Mesodermal cell (in vitro differentiated cells): ENCODE results near the gene PTPRK.
"Not testable (repeated sequence)": the region's sequence is repeated elsewhere in the genome, so short reads cannot be mapped to it uniquely, and the experiment has no call there.

ENCODE experiments used
- H3K27ac ChIP-seq: 2 replicates; pipeline ENCODE4 v1.7.0; 2013; ENCODE audit warnings: mild to moderate bottlenecking, low read depth, low read length, moderate library complexity; ENCODE audit not compliant: severe bottlenecking
- H3K36me3 ChIP-seq: 2 replicates; pipeline ENCODE4 v1.7.1; 2013; ENCODE audit warnings: mild to moderate bottlenecking, low read length, moderate library complexity; ENCODE audit not compliant: control insufficient read depth, insufficient read depth
- H3K4me1 ChIP-seq: one replicate; pipeline ENCODE4 v1.7.1; 2013; ENCODE audit warnings: mild to moderate bottlenecking, low read length; ENCODE audit not compliant: insufficient read depth, control insufficient read depth, poor library complexity, severe bottlenecking
- H3K4me3 ChIP-seq: 2 replicates; pipeline ENCODE4 v1.7.0; 2013; ENCODE audit warnings: low read length, control low read depth, mild to moderate bottlenecking; ENCODE audit not compliant: insufficient read depth, poor library complexity, severe bottlenecking; ENCODE audit errors: extremely low read depth
- H3K9me3 ChIP-seq: 2 replicates; pipeline ENCODE4 v1.7.1; 2013; ENCODE audit warnings: mild to moderate bottlenecking, low read length, moderate library complexity; ENCODE audit not compliant: control insufficient read depth
- WGBS, 2 experiments: methylation state at CpG; one replicate each; pipeline ENCODE4 v1.1.5; 2013; ENCODE audit warnings: missing lambda C conversion rate in 2 of 2; ENCODE audit not compliant: insufficient coverage in 2 of 2; 5-methylcytosine and 5-hydroxymethylcytosine counted together

Gene PTPRK

GRCh38 chr6:128487746-128488145 is 32.7 kb downstream of the PTPRK start:
- no peaks in the 10 kb centered on the region for H3K9me3 ChIP-seq
- no peak overlapping the region for H3K27ac ChIP-seq
- no peak overlapping the region for H3K4me3 ChIP-seq
- WGBS, 2 experiments = 93 to 96% methylated on average over 3 of the region's 3 CpGs
- H3K4me1 ChIP-seq = peaks cover 24% of the 10 kb centered on the region
- H3K36me3 ChIP-seq = no peaks in the 10 kb centered on the region

DNA sequence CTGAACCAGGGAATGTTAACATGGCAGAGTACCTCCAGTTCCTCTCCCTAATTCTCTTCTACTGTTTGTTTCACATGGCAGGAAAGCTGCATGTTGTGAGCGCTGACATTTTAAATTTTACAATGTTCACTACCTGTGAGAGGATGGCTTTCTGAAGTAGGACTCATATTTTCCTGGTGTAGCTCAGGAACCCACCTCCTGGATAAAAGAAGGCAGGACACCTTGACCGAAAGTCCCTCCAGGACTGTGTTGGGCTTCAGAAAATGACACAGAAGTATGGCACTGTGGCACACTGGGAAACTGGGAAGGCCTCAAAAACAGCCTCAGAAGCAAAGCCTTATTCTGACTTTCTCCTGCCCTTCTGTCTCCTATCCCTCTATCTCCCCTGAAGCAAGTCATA is 33.3 kb downstream of the PTPRK start:
- H3K4me1 ChIP-seq = peaks cover 23% of the 10 kb centered on the region
- H3K4me3 ChIP-seq = no peak overlapping the region
- H3K36me3 ChIP-seq = no peaks in the 10 kb centered on the region
- WGBS, 2 experiments = 100% methylated on average over 1 of the region's 2 CpGs
- H3K27ac ChIP-seq = no peak overlapping the region
- H3K9me3 ChIP-seq = no peaks in the 10 kb centered on the region

DNA sequence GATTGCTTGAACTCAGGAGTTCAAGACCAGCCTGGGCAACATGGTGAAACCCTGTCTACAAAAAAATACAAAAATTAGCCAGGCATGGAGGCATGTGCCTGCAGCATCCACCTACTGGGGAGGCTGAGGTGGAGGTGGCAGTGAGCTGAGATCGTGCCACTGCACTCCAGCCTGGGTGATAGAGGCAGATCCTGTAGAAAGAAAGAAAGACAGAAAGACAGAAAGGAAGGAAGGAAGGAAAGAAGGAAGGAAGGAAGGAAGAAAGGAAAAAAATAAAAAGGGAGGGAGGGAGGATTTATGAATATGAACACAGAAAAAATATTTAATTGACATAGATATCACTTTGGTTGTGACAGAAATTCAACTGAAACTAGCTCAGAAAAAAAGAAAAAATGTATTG is 33.8 kb downstream of the PTPRK start:
- WGBS, 2 experiments = 80 to 100% methylated on average over 1 of the region's 1 CpG
- H3K9me3 ChIP-seq, H3K27ac ChIP-seq, H3K36me3 ChIP-seq, H3K4me3 ChIP-seq: not testable (repeated sequence)
- peaks cover 22% of the 10 kb centered on the region for H3K4me1 ChIP-seq

GRCh38 chr6:128483472-128484135 is 36.8 kb downstream of the PTPRK start:
- H3K4me1 ChIP-seq = peaks cover 5% of the 10 kb centered on the region
- H3K27ac ChIP-seq = no peak overlapping the region
- H3K9me3 ChIP-seq = no peaks in the 10 kb centered on the region
- H3K36me3 ChIP-seq = no peaks in the 10 kb centered on the region
- WGBS, 2 experiments = 89 to 94% methylated on average over 2 of the region's 5 CpGs
- no peak overlapping the region for H3K4me3 ChIP-seq

DNA sequence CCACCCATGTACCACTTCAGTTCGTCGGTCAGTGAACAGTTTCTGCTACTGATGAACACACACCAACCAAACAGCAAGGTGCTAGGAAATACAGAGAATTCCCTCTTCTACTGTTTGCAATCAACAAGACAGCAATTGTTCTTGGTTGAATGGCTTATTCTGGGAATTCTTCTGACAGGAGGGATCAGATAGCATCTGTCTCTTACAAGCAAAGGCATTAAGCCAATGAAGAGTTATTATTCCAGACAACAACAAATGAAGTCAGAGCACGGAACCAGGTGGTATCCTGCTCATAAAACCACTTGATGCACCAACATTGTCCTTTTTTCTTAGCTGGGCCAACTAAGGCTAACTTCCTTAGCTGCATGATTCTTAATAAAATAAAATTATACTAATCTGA is 37.8 kb downstream of the PTPRK start:
- Histone ChIP-seq H3K4me1 (peaks cover 5% of the 10 kb centered on the region), H3K4me3 (no peak overlapping the region), H3K36me3 (no peaks in the 10 kb centered on the region), H3K27ac (no peak overlapping the region), H3K9me3 (no peaks in the 10 kb centered on the region)
- WGBS, 2 experiments = 82% methylated on average over 3 of the region's 3 CpGs; no CpG with 5 or more reads in 1 of the 2 experiments

- Histone ChIP-seq H3K4me3 (no peak overlapping the region), H3K4me1 (peaks cover 5% of the 10 kb centered on the region), H3K9me3 (no peaks in the 10 kb centered on the region), H3K27ac (no peak overlapping the region), H3K36me3 (no peaks in the 10 kb centered on the region)
- 89 to 91% methylated on average over 4 of the region's 4 CpGs for WGBS, 2 experiments
Measured at GRCh38 chr6:128479991-128480390, 40.4 kb downstream of the PTPRK start.

DNA sequence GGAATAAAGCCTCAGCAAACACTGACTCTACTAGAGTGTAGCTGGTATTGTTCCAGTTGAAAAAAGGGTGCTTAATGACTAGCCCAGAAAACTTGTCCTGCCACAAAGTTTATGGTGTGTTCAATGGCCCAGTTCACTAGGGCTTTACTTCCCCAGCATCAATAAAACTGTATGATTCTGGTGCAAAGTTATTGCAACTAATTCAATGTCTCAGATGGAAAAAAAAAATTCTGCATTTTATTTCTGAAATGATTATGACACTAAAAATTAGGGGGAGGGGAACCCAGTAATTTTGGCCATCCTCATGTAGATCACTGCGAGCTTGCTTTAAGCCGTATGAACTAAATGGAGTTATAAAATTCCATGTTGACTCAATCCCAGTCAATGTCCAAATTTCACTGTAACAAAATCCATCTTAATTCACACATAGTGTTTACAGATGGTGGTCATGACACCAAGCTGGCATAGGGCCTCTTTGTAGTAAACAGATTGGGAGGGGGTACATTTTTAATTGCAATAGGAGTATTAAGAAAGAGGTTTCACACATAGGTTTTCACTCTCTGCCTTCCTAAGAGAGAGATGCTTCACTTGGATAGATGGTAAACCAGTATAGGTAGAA is 41.2 kb downstream of the PTPRK start:
- no peaks in the 10 kb centered on the region for H3K36me3 ChIP-seq
- WGBS, 2 experiments = no CpG with 5 or more reads among the region's 2 CpGs
- no peaks in the 10 kb centered on the region for H3K9me3 ChIP-seq
- H3K4me3 ChIP-seq = no peak overlapping the region
- H3K4me1 ChIP-seq = peaks cover 8% of the 10 kb centered on the region
- no peak overlapping the region for H3K27ac ChIP-seq

GRCh38 chr6:128478230-128479047 is 42.0 kb downstream of the PTPRK start:
- H3K9me3 ChIP-seq = no peaks in the 10 kb centered on the region
- no peak overlapping the region for H3K27ac ChIP-seq
- peaks cover 15% of the 10 kb centered on the region for H3K4me1 ChIP-seq
- no peak overlapping the region for H3K4me3 ChIP-seq
- 100% methylated on average over 1 of the region's 3 CpGs; no CpG with 5 or more reads in 1 of the 2 experiments for WGBS, 2 experiments
- H3K36me3 ChIP-seq = no peaks in the 10 kb centered on the region

DNA sequence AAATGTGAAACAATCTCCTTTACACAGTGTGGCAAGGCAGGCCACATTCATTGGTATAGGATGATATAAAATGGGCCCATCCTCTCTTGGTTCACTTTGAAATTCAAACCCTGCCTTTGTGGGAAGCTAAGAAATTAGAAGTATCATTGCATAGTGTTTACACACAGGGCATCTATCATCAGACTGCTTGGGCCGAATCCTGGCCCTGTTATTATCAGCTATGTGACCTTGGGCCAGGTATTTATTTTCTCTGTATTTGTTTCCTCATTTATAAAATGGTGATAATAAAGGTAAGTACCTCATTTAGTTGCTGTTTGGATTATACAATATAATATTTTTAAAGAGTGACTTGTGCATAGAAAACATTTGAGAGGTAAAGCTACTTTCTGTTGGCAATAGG is 45.5 kb downstream of the PTPRK start:
- WGBS, 2 experiments = no CpG with 5 or more reads among the region's 1 CpG
- no peak overlapping the region for H3K4me3 ChIP-seq
- peaks cover 10% of the 10 kb centered on the region for H3K4me1 ChIP-seq

DNA sequence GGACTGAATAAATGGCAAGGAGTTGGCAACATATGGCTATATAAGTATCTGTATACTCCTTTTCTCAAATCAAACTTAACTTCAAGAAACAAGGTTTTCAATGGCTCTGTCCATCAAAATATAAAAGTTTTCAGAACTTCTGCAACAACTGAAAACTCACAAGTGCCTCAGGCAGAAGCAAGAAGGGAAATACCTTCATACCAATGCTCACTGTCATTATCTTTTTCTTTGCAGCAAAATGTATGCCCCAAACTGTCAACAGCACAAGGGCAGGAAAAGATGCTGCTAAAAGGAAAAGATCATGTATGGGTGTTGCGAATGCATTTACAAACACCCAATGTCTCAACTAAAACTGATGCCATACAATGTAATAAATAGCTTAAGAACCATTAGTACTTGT is 45.9 kb downstream of the PTPRK start:
- H3K4me1 ChIP-seq = peaks cover 10% of the 10 kb centered on the region
- H3K27ac ChIP-seq = no peak overlapping the region
- no peaks in the 10 kb centered on the region for H3K9me3 ChIP-seq
- no CpG with 5 or more reads among the region's 1 CpG for WGBS, 2 experiments
- no peaks in the 10 kb centered on the region for H3K36me3 ChIP-seq
- no peak overlapping the region for H3K4me3 ChIP-seq

More for the DNA sequence above, 45.5 kb downstream of the PTPRK start:
- Histone ChIP-seq H3K9me3 (no peaks in the 10 kb centered on the region), H3K36me3 (no peaks in the 10 kb centered on the region), H3K27ac (no peak overlapping the region)
